Trophoblast cell (in vitro differentiated cells and primary cell): Measurements from ENCODE around the gene STK26.

Experiments
- DNase-seq, 2 donors: peaks; one replicate each; pipeline ENCODE4 v3.0.0-alpha.2; 2016
- H2AFZ ChIP-seq: 2 replicates; pipeline ENCODE4 v1.6.1; 2013; ENCODE audit warnings: low read length, moderate library complexity, mild to moderate bottlenecking; ENCODE audit not compliant: insufficient read depth, poor library complexity
- H2AK5ac ChIP-seq: 2 replicates; pipeline ENCODE4 v1.6.1; 2013; ENCODE audit warnings: mild to moderate bottlenecking, low read length
- H2BK120ac ChIP-seq: 2 replicates; pipeline ENCODE4 v1.6.1; 2013; ENCODE audit warnings: low read length, mild to moderate bottlenecking, moderate library complexity; ENCODE audit not compliant: insufficient read depth, poor library complexity
- H2BK12ac ChIP-seq: 2 replicates; pipeline ENCODE4 v1.6.1; 2013; ENCODE audit warnings: mild to moderate bottlenecking, low read length, moderate library complexity
- H2BK5ac ChIP-seq: 2 replicates; pipeline ENCODE4 v1.6.1; 2013; ENCODE audit warnings: low read length, low read depth, moderate library complexity, mild to moderate bottlenecking; ENCODE audit not compliant: poor library complexity
- H3K14ac ChIP-seq: 2 replicates; pipeline ENCODE4 v1.6.1; 2013; ENCODE audit warnings: mild to moderate bottlenecking, low read length
- H3K18ac ChIP-seq: 2 replicates; pipeline ENCODE4 v1.6.1; 2013; ENCODE audit warnings: mild to moderate bottlenecking, low read length
- H3K23ac ChIP-seq: 2 replicates; pipeline ENCODE4 v1.6.1; 2013; ENCODE audit warnings: low read length
- H3K27ac ChIP-seq: 2 replicates; pipeline ENCODE4 v1.5.1; 2013; ENCODE audit warnings: low read depth, mild to moderate bottlenecking, inconsistent platforms, low read length, moderate library complexity
- H3K27me3 ChIP-seq: 2 replicates; pipeline ENCODE4 v1.6.1; 2013; ENCODE audit warnings: inconsistent platforms, mild to moderate bottlenecking, low read length, moderate library complexity; ENCODE audit not compliant: insufficient read depth
- H3K36me3 ChIP-seq, 2 experiments: 1 replicate in 1 of 2; 2 replicates in 1 of 2; pipeline ENCODE4 v1.6.1; 2013; ENCODE audit warnings: low read length in 2 of 2, mild to moderate bottlenecking in 2 of 2, moderate library complexity in 1 of 2; ENCODE audit not compliant: insufficient read depth in 2 of 2, control insufficient read depth in 1 of 2
- H3K4ac ChIP-seq: 2 replicates; pipeline ENCODE4 v1.6.1; 2013; ENCODE audit warnings: low read depth, mild to moderate bottlenecking, low read length, moderate library complexity
- H3K4me1 ChIP-seq, 2 experiments: 1 replicate in 1 of 2; 2 replicates in 1 of 2; pipeline ENCODE4 v1.6.1; 2013; ENCODE audit warnings: low read length in 2 of 2, mild to moderate bottlenecking in 2 of 2, moderate library complexity in 1 of 2; ENCODE audit not compliant: insufficient read depth in 2 of 2, control insufficient read depth in 1 of 2
- H3K4me2 ChIP-seq: 2 replicates; pipeline ENCODE4 v1.6.1; 2013; ENCODE audit warnings: inconsistent platforms, mild to moderate bottlenecking, low read length, moderate library complexity
- H3K4me3 ChIP-seq: 2 replicates; pipeline ENCODE4 v1.5.1; 2013; ENCODE audit warnings: mild to moderate bottlenecking, low read depth, low read length, inconsistent platforms
- H3K79me1 ChIP-seq: one replicate; pipeline ENCODE4 v1.6.1; 2013; ENCODE audit warnings: low read length
- H3K79me2 ChIP-seq: 2 replicates; pipeline ENCODE4 v1.6.1; 2013; ENCODE audit warnings: low read length, mild to moderate bottlenecking; ENCODE audit not compliant: control insufficient read depth, insufficient read depth, poor library complexity
- H3K9ac ChIP-seq: 2 replicates; pipeline ENCODE4 v1.6.1; 2013; ENCODE audit warnings: mild to moderate bottlenecking, low read length
- H3K9me3 ChIP-seq: 2 replicates; pipeline ENCODE4 v1.6.1; 2013; ENCODE audit warnings: low read depth, mild to moderate bottlenecking, control low read depth, inconsistent platforms, low read length; ENCODE audit not compliant: insufficient read depth
- H4K12ac ChIP-seq: 2 replicates; pipeline ENCODE4 v1.6.1; 2013; ENCODE audit warnings: low read depth, mild to moderate bottlenecking, low read length, moderate library complexity
- H4K8ac ChIP-seq: 2 replicates; pipeline ENCODE4 v1.6.1; 2013; ENCODE audit warnings: low read depth, mild to moderate bottlenecking, low read length, moderate library complexity
- H4K91ac ChIP-seq: one replicate; pipeline ENCODE4 v1.6.1; 2013; ENCODE audit warnings: low read depth, mild to moderate bottlenecking, low read length, moderate library complexity
- WGBS: extraction: QIAGEN DNeasy Blood & Tissue Kit; methylation state at CpG from one replicate; pipeline ENCODE4 v1.1.7; 2013; ENCODE audit warnings: missing lambda C conversion rate; ENCODE audit not compliant: insufficient read length, insufficient coverage; ENCODE audit errors: extremely low coverage; 5-methylcytosine and 5-hydroxymethylcytosine counted together

The STK26 gene

GRCh38 chrX:132107291-132107690, 84.2 kb downstream of the STK26 start:
- Histone ChIP-seq H3K36me3 (no peaks in the 10 kb centered on the region), H3K4me3 (no peak overlapping the region), H3K23ac (no peak overlapping the region), H2BK5ac (no peak overlapping the region), H3K14ac (no peak overlapping the region), H3K79me2 (no peaks in the 10 kb centered on the region), H3K27me3 (no peaks in the 10 kb centered on the region), H3K27ac (no peak overlapping the region), H3K79me1 (no peaks in the 10 kb centered on the region), H3K4ac (no peak overlapping the region), H3K9me3 (no peaks in the 10 kb centered on the region), H3K4me1 (no peaks in the 10 kb centered on the region), H2BK120ac (no peak overlapping the region), H4K12ac (no peak overlapping the region), H4K8ac (no peak overlapping the region), H2AK5ac (no peak overlapping the region), H2AFZ (no peak overlapping the region), H3K9ac (no peak overlapping the region), H2BK12ac (no peak overlapping the region), H3K18ac (no peak overlapping the region), H4K91ac (no peak overlapping the region), H3K4me2 (no peak overlapping the region)
- DNase-seq, result peak; percentile 56 to 82

GRCh38 chrX:132114607-132115006, 91.5 kb downstream of the STK26 start:
- no peak overlapping the region for H3K18ac ChIP-seq
- H2BK120ac ChIP-seq, result no peak overlapping the region
- no peak overlapping the region for H2BK12ac ChIP-seq
- H3K4me1 ChIP-seq, result peaks cover 0 to 8% of the 10 kb centered on the region in 2 experiments
- no peaks in the 10 kb centered on the region for H3K36me3 ChIP-seq
- no peak overlapping the region for H3K4me2 ChIP-seq
- no peak overlapping the region for H3K27ac ChIP-seq
- no peak for DNase-seq
- no peaks in the 10 kb centered on the region for H3K79me2 ChIP-seq
- H4K91ac ChIP-seq, result no peak overlapping the region
- H3K14ac ChIP-seq, result no peak overlapping the region
- H3K79me1 ChIP-seq, result no peaks in the 10 kb centered on the region
- no peak overlapping the region for H3K4ac ChIP-seq
- no peak overlapping the region for H4K8ac ChIP-seq
- no peak overlapping the region for H2AK5ac ChIP-seq
- no peak overlapping the region for H4K12ac ChIP-seq
- H2BK5ac ChIP-seq, result no peak overlapping the region
- no peak overlapping the region for H3K4me3 ChIP-seq
- H3K9ac ChIP-seq, result no peak overlapping the region
- no peaks in the 10 kb centered on the region for H3K27me3 ChIP-seq
- H3K23ac ChIP-seq, result no peak overlapping the region
- no peaks in the 10 kb centered on the region for H3K9me3 ChIP-seq
- no peak overlapping the region for H2AFZ ChIP-seq

GRCh38 chrX:132115792-132116191, 92.7 kb downstream of the STK26 start:
- H2BK5ac ChIP-seq, result no peak overlapping the region
- no peak overlapping the region for H3K9ac ChIP-seq
- H4K91ac ChIP-seq, result no peak overlapping the region
- H3K4me2 ChIP-seq, result no peak overlapping the region
- no peak overlapping the region for H2BK12ac ChIP-seq
- no peaks in the 10 kb centered on the region for H3K9me3 ChIP-seq
- peaks cover 4% of the 10 kb centered on the region for H3K79me1 ChIP-seq
- DNase-seq, result no peak
- H3K14ac ChIP-seq, result no peak overlapping the region
- H3K4me1 ChIP-seq, result peaks cover 6 to 15% of the 10 kb centered on the region in 2 experiments
- no peaks in the 10 kb centered on the region for H3K36me3 ChIP-seq
- H2BK120ac ChIP-seq, result no peak overlapping the region
- no peak overlapping the region for H3K4ac ChIP-seq
- WGBS, result no CpG with 5 or more reads among the region's 5 CpGs
- H4K12ac ChIP-seq, result no peak overlapping the region
- H4K8ac ChIP-seq, result no peak overlapping the region
- H3K27ac ChIP-seq, result no peak overlapping the region
- H3K18ac ChIP-seq, result no peak overlapping the region
- no peak overlapping the region for H3K4me3 ChIP-seq
- no peak overlapping the region for H2AK5ac ChIP-seq
- H2AFZ ChIP-seq, result no peak overlapping the region
- H3K27me3 ChIP-seq, result no peaks in the 10 kb centered on the region
- H3K79me2 ChIP-seq, result no peaks in the 10 kb centered on the region
- H3K23ac ChIP-seq, result no peak overlapping the region

GRCh38 chrX:132118358-132118757, 95.3 kb downstream of the STK26 start:
- peaks cover 7 to 17% of the 10 kb centered on the region in 2 experiments for H3K4me1 ChIP-seq
- H2AFZ ChIP-seq, result no peak overlapping the region
- no peak overlapping the region for H3K9ac ChIP-seq
- no peak overlapping the region for H4K8ac ChIP-seq
- H3K79me2 ChIP-seq, result no peaks in the 10 kb centered on the region
- H3K4me2 ChIP-seq, result no peak overlapping the region
- H3K79me1 ChIP-seq, result peaks cover 6% of the 10 kb centered on the region
- peak overlapping the region; percentile 31 for H2BK120ac ChIP-seq
- WGBS, result no CpG with 5 or more reads among the region's 4 CpGs
- no peak overlapping the region for H3K14ac ChIP-seq
- peak overlapping the region; percentile 68 for H3K27ac ChIP-seq
- H4K91ac ChIP-seq, result peak overlapping the region; percentile 56
- H3K4ac ChIP-seq, result no peak overlapping the region
- no peaks in the 10 kb centered on the region for H3K27me3 ChIP-seq
- no peak for DNase-seq
- no peak overlapping the region for H3K23ac ChIP-seq
- peak overlapping the region; percentile 9 for H2BK12ac ChIP-seq
- no peak overlapping the region for H4K12ac ChIP-seq
- H3K9me3 ChIP-seq, result no peaks in the 10 kb centered on the region
- H2AK5ac ChIP-seq, result no peak overlapping the region
- H3K4me3 ChIP-seq, result no peak overlapping the region
- no peaks in the 10 kb centered on the region for H3K36me3 ChIP-seq
- no peak overlapping the region for H2BK5ac ChIP-seq
- no peak overlapping the region for H3K18ac ChIP-seq
